H1 (cell line): ENCODE results near the gene CHST2.

ENCODE experiments used
- ASH2L ChIP-seq: fragments of 200-600, 300-600 bp; sonication (generic); IDR thresholded peaks from one replicate; pipeline ENCODE4 v1.7.1; 2017; ENCODE audit warnings: low read length
- CHD2 ChIP-seq: IDR thresholded peaks from 2 replicates; pipeline ENCODE4 v1.6.1; 2012; ENCODE audit warnings: low read length, improper control_type of control experiment
- CTCF ChIP-seq, 3 experiments: IDR thresholded peaks; 1 replicate in 2 of 3; 2 replicates in 1 of 3; pipeline versions ENCODE4 v1.5.1 to v1.6.1; 2011; ENCODE audit warnings: low read length in 3 of 3, mild to moderate bottlenecking in 3 of 3, inconsistent platforms in 2 of 3, low read depth in 1 of 3, moderate library complexity in 1 of 3; ENCODE audit not compliant: insufficient read depth in 1 of 3; ENCODE audit errors: control extremely low read depth in 1 of 3
- EGR1 ChIP-seq: IDR thresholded peaks from 2 replicates; pipeline ENCODE4 v1.6.1; 2011; ENCODE audit warnings: low read depth, low read length, borderline replicate concordance
- EP300 ChIP-seq, 2 experiments: IDR thresholded peaks; 1 replicate in 1 of 2; 2 replicates in 1 of 2; pipeline ENCODE4 v1.6.1; 2011 to 2012; ENCODE audit warnings: low read depth in 2 of 2, low read length in 2 of 2, mild to moderate bottlenecking in 2 of 2, borderline replicate concordance in 1 of 2, inconsistent platforms in 1 of 2, moderate library complexity in 1 of 2
- EZH2 ChIP-seq: fragments of 200-600 bp; sonication (generic); IDR thresholded peaks from 2 replicates; pipeline ENCODE4 v1.7.1; 2012; ENCODE audit warnings: low read depth, mild to moderate bottlenecking, moderate library complexity, low read length, inconsistent platforms; ENCODE audit not compliant: severe bottlenecking
- HDAC6 ChIP-seq: IDR thresholded peaks from one replicate; pipeline ENCODE4 v1.7.1; 2012; ENCODE audit warnings: low read depth, mild to moderate bottlenecking, inconsistent platforms, low read length, moderate library complexity
- JUN ChIP-seq: IDR thresholded peaks from 2 replicates; pipeline ENCODE4 v1.6.1; 2011; ENCODE audit warnings: low read depth, mild to moderate bottlenecking, improper control_type of control experiment, low read length
- SIN3A ChIP-seq, 2 experiments: IDR thresholded peaks in 1 of 2; conservative IDR thresholded peaks in 1 of 2; 2 replicates each; pipeline ENCODE4 v1.6.1; 2011 to 2012; ENCODE audit warnings: low read length in 2 of 2, improper control_type of control experiment in 1 of 2, low read depth in 1 of 2, mild to moderate bottlenecking in 1 of 2
- SUZ12 ChIP-seq: fragments of 200-600 bp; sonication (generic); IDR thresholded peaks from 2 replicates; pipeline ENCODE4 v1.6.1; 2012; ENCODE audit warnings: mild to moderate bottlenecking, inconsistent platforms, low read length, moderate library complexity, mixed read lengths
- TCF12 ChIP-seq: IDR thresholded peaks from 2 replicates; pipeline ENCODE4 v1.6.1; 2011; ENCODE audit warnings: low read depth, mild to moderate bottlenecking, low read length
- YY1 ChIP-seq: IDR thresholded peaks from 2 replicates; pipeline ENCODE4 v1.6.1; 2011; ENCODE audit warnings: low read depth, mild to moderate bottlenecking, low read length

GRCh38 chr3:143150071-143150470 is 30.5 kb downstream of the CHST2 start:
- TF ChIP-seq HDAC6 (no peak), EP300 (IDR thresholded peaks at IDR 0.05; ENCODE audit: borderline replicate concordance in 1 of 2, low read depth in 2 of 2, low read length in 2 of 2) (no peak), CTCF (IDR thresholded peaks at IDR 0.05; ENCODE audit: control extremely low read depth in 1 of 3, insufficient read depth in 1 of 3, low read depth in 1 of 3, low read length in 3 of 3) (no peak), ASH2L (no peak), YY1 (no peak), CHD2 (no peak), JUN (no peak), SUZ12 (no peak), TCF12 (no peak), EGR1 (no peak), EZH2 (no peak), SIN3A (conservative IDR thresholded peaks at IDR 0.05 in 1 of 2, IDR thresholded peaks at IDR 0.05 in 1 of 2; ENCODE audit: low read depth in 1 of 2, low read length in 2 of 2) (no peak)
